ENCODE measurements around the gene PLXNA2.

Gene PLXNA2

GRCh38 chr1:208233978-208234377, 10.2 kb downstream of the PLXNA2 start:
- no peaks in the 10 kb centered on the region for H3K9me3 Mint-ChIP-seq
- H3K4me3 Mint-ChIP-seq: peak overlapping the region; percentile 26 to 57 (median 41)
- peaks cover 12% of the 10 kb centered on the region for H3K27me3 Mint-ChIP-seq (ENCODE audit: low read depth)
- TF ChIP-seq CTCF (IDR thresholded peaks at IDR 0.05; ENCODE audit: unreplicated experiment in 3 of 3): no peak
- H3K36me3 Mint-ChIP-seq (ENCODE audit: low read depth): peaks cover 5% of the 10 kb centered on the region
- peaks cover 89% of the 10 kb centered on the region for H3K4me1 Mint-ChIP-seq
- H3K27ac Mint-ChIP-seq: peak overlapping the region; percentile 70 to 83 (median 73)

DNA sequence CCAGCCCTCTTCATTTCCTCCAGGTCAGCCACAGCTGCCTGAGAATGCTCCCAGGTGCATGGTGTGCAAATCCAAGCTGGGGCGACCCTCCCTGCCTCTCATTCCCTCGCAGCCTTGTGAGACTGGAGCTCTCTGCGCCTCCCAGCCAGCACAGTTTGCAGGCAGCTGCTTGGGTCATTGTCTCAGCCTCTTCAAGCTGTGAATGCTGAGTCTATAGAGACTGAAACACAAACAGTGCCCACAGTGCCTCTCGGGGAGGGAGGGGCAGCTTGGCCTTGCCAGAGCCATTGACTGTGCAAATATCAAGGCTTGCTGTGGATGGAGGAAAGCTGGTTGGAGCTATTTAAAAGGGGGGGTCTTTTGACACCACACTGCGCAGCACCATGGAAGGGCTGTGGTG, 10.6 kb downstream of the PLXNA2 start:
- H3K27me3 Mint-ChIP-seq (ENCODE audit: low read depth): peaks cover 15% of the 10 kb centered on the region

DNA sequence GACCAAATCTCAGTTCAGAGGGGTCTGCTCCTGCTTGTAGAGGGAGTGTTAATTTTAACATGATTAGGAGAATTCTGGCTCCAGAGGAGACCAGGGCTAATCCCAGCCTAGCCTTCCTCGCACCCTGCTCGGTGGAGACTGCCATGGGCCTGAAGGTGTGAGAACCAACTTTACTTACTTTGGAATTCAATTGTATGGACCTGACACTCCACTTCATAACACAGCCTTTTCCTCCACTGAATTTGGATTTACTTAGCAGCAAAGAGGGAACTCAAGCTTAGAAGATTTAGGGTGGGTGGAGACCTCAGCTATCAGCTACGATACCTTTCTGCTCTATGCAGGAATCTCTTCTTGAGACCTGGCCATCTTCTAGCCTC, 11.5 kb downstream of the PLXNA2 start:
- Mint-ChIP-seq H3K27me3 (ENCODE audit: low read depth) (peaks cover 21% of the 10 kb centered on the region), H3K36me3 (ENCODE audit: low read depth) (peaks cover 9% of the 10 kb centered on the region), H3K27ac (peak overlapping the region; percentile 66 to 83 (median 73)), H3K9me3 (no peaks in the 10 kb centered on the region), H3K4me1 (peaks cover 91% of the 10 kb centered on the region), H3K4me3 (peak overlapping the region in 1 of 3 experiments; percentile 15)
- TF ChIP-seq CTCF (IDR thresholded peaks at IDR 0.05; ENCODE audit: unreplicated experiment in 3 of 3): no peak

More for the DNA sequence above, 10.6 kb downstream of the PLXNA2 start:
- Mint-ChIP-seq H3K36me3 (ENCODE audit: low read depth) (peaks cover 7% of the 10 kb centered on the region), H3K27ac (peak overlapping the region; percentile 70 to 83 (median 73)), H3K4me1 (peaks cover 91% of the 10 kb centered on the region), H3K4me3 (peak overlapping the region; percentile 26 to 57 (median 41)), H3K9me3 (no peaks in the 10 kb centered on the region)
- TF ChIP-seq CTCF (IDR thresholded peaks at IDR 0.05; ENCODE audit: unreplicated experiment in 3 of 3): no peak

DNA sequence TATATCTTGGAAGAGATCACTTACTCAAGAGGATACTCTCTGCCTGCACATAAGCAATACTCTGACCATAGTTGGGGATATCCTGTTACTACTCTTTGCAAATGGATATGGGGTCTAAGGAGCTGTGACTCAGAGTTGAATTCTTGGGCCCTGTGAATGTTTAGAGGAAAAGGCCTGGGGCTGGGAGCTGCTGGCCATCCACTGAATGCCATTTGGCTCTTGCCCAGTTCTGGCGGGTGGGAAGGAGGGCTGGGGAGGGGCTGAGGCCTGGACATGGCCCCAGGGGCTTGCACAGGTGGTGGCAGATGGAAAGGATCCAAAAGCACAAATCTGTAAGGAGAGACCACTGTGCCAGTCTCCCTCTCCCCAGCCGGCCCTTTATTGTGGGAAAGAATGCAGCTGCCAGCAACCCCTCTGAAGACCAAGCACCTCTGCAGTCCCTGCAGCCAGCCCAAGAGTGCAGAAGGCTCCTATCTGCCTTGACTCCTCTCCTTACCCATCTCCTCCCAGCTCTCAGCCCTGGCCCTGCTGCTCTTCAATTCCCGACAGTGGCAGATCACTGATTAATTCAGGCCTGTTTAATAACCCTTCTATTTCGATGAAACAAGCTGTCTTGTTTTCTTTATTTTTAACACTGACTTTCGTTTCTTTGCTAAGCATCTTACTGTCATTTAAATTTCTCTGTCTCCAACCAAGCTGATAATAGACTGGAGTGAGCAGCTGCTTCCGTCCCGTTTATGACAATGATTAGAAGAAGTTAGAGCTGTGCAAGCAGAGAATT, 12.1 kb downstream of the PLXNA2 start:
- H3K4me3 Mint-ChIP-seq: peak overlapping the region in 2 of 3 experiments; percentile 4 to 15
- peak overlapping the region; percentile 66 to 73 (median 72) for H3K27ac Mint-ChIP-seq
- peaks cover 91% of the 10 kb centered on the region for H3K4me1 Mint-ChIP-seq
- H3K36me3 Mint-ChIP-seq (ENCODE audit: low read depth): peaks cover 9% of the 10 kb centered on the region
- peaks cover 23% of the 10 kb centered on the region for H3K27me3 Mint-ChIP-seq (ENCODE audit: low read depth)
- no peaks in the 10 kb centered on the region for H3K9me3 Mint-ChIP-seq
- no peak for TF ChIP-seq CTCF (IDR thresholded peaks at IDR 0.05; ENCODE audit: unreplicated experiment in 3 of 3)

DNA sequence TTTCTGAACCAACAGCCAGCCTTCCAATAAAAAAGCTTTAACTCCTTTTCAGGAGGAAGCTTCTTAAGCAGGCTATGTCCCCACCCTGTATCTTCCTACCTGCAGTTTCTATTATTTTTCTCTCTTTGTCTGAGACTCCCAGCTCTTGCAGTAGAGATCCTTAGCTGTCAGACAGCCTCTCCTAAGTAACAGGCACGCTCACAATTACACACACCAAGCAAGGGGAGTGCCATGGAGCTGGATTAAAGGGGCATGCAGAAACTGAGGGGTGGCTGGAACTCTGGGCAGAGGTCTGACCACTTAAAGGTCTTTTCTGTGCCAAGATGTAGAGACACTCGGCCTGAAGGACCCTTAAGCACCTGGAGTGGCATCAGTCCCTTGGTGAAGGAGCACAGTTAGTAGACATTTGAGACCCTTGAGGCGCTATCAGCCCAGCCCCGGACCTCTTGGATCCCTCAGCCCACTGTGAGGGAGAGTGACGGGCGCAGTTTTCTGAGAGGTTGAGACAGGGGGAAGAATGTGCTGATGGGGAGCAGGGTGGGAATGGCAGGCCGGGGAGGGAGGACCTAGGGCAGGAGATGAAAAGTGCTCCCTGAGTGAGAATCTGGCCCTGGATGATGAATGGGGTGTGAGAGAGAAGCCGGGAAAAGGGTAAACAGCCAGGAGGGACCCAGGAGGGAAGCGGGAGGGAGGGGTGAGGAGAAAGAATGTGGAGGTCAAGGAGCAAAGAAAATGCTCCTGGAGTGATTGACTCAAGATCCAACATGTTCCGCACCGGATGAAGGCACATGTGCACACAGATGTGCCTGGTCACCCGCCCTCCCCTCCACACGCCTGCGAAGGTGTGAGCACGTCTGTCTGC, 13.3 kb downstream of the PLXNA2 start:
- Mint-ChIP-seq H3K4me3 (peak overlapping the region in 1 of 3 experiments; percentile 31), H3K36me3 (ENCODE audit: low read depth) (peaks cover 9% of the 10 kb centered on the region), H3K4me1 (peaks cover 91% of the 10 kb centered on the region), H3K27me3 (ENCODE audit: low read depth) (peaks cover 23% of the 10 kb centered on the region), H3K9me3 (no peaks in the 10 kb centered on the region), H3K27ac (peak overlapping the region; percentile 66 to 73 (median 72))
- TF ChIP-seq CTCF (IDR thresholded peaks at IDR 0.05; ENCODE audit: unreplicated experiment in 3 of 3): no peak

Measured in nephron (organoid).